Measurements from ENCODE around the gene OR2L13. TPM values are rescaled to one million over a fixed set of nuclear protein-coding genes. Genes with fewer than 3 reads are reported as not detected.

OR2L13 gene
- total RNA-seq, 1 donor from 2014 or later: not detected

Other genes with a start within 250 kb of the OR2L13 start
- gene TRIM58, start 238.0 kb upstream of the OR2L13 start, total RNA-seq: 2.4 and 3.0 TPM in 2 replicates
- 0.58 TPM in 1 of 2 replicates, not detected in the other for gene OR2W3, start 199.6 kb upstream of the OR2L13 start, total RNA-seq
- not detected in 2 replicates for gene OR2T8, start 174.9 kb upstream of the OR2L13 start, total RNA-seq
- gene OR2AJ1, start 170.3 kb upstream of the OR2L13 start, total RNA-seq: not detected in 2 replicates
- gene OR2L8, start 146.3 kb upstream of the OR2L13 start, total RNA-seq: not detected in 2 replicates
- not detected in 2 replicates for gene OR2AK2, start 130.0 kb upstream of the OR2L13 start, total RNA-seq
- gene OR2L5, start 81.5 kb upstream of the OR2L13 start, total RNA-seq: not detected in 2 replicates
- gene OR2L2, start 65.1 kb upstream of the OR2L13 start, total RNA-seq: not detected in 2 replicates
- not detected in 2 replicates for gene OR2L3, start 48.3 kb upstream of the OR2L13 start, total RNA-seq
- not detected in 2 replicates for gene OR2M5, start 50.0 kb downstream of the OR2L13 start, total RNA-seq
- gene OR2M2, start 79.6 kb downstream of the OR2L13 start, total RNA-seq: not detected in 2 replicates
- gene OR2M3, start 102.1 kb downstream of the OR2L13 start, total RNA-seq: not detected in 2 replicates
- not detected in 2 replicates for gene OR2M4, start 136.2 kb downstream of the OR2L13 start, total RNA-seq
- gene OR2T33, start 182.8 kb downstream of the OR2L13 start, total RNA-seq: not detected in 2 replicates
- gene OR2T12, start 208.2 kb downstream of the OR2L13 start, total RNA-seq: not detected in 2 replicates
- gene OR2M7, start 229.4 kb downstream of the OR2L13 start, total RNA-seq: not detected in 2 replicates